Astrocyte (in vitro differentiated cells and primary cell): Measurements from ENCODE around the gene TRPC4AP. TPM values are rescaled to one million over a fixed set of nuclear protein-coding genes. Genes with fewer than 3 reads are reported as not detected.

Experiments
- DNase-seq: peaks from one replicate; pipeline ENCODE4 v3.0.0-alpha.2; 2010; ENCODE audit warnings: low read depth
- FAIRE-seq: peaks from 2 replicates; lab custom pipeline; 2011; peaks lifted over from hg19 to GRCh38; lab: Jason Lieb, UNC
- H2AFZ ChIP-seq: 2 replicates; pipeline ENCODE4 v1.6.0; 2012; ENCODE audit warnings: low read depth, low read length, inconsistent platforms
- H3K27ac ChIP-seq: 2 replicates; pipeline ENCODE4 v1.5.1; 2011; ENCODE audit warnings: low read depth, low read length, inconsistent platforms
- H3K27me3 ChIP-seq: 2 replicates; pipeline ENCODE4 v1.6.0; 2011; ENCODE audit warnings: low read length, inconsistent platforms; ENCODE audit not compliant: insufficient read depth
- H3K36me3 ChIP-seq: 2 replicates; pipeline ENCODE4 v1.5.1; 2011; ENCODE audit warnings: low read length, inconsistent platforms; ENCODE audit not compliant: insufficient read depth
- H3K4me1 ChIP-seq: 2 replicates; pipeline ENCODE4 v1.5.1; 2011; ENCODE audit warnings: low read length, inconsistent platforms; ENCODE audit not compliant: insufficient read depth
- H3K4me2 ChIP-seq: 2 replicates; pipeline ENCODE4 v1.6.0; 2012; ENCODE audit warnings: low read length, inconsistent platforms
- H3K4me3 ChIP-seq: 2 replicates; pipeline ENCODE4 v1.5.1; 2011; ENCODE audit warnings: low read depth, mild to moderate bottlenecking, low read length, inconsistent platforms; ENCODE audit not compliant: insufficient read depth
- H3K79me2 ChIP-seq: 2 replicates; pipeline ENCODE4 v1.6.0; 2012; ENCODE audit warnings: mild to moderate bottlenecking, low read length, inconsistent platforms; ENCODE audit not compliant: insufficient read depth
- H3K9ac ChIP-seq: 2 replicates; pipeline ENCODE4 v1.6.0; 2012; ENCODE audit warnings: mild to moderate bottlenecking, low read length, inconsistent platforms
- H3K9me3 ChIP-seq: 2 replicates; pipeline ENCODE4 v1.5.1; 2012; ENCODE audit warnings: low read depth, mild to moderate bottlenecking, low read length, inconsistent platforms; ENCODE audit not compliant: insufficient read depth
- H4K20me1 ChIP-seq: 2 replicates; pipeline ENCODE4 v1.6.0; 2012; ENCODE audit warnings: low read length, inconsistent platforms; ENCODE audit not compliant: insufficient read depth
- H3K27ac Mint-ChIP-seq: one replicate; pipeline ENCODE4 v1.8.0; 2021; ENCODE audit warnings: mild to moderate bottlenecking, mixed read lengths; ENCODE audit not compliant: unreplicated experiment
- H3K27me3 Mint-ChIP-seq: one replicate; pipeline ENCODE4 v1.8.0; 2021; ENCODE audit warnings: low read depth, mixed read lengths; ENCODE audit not compliant: unreplicated experiment
- H3K36me3 Mint-ChIP-seq: one replicate; pipeline ENCODE4 v1.8.0; 2021; ENCODE audit warnings: low read depth, mixed read lengths; ENCODE audit not compliant: unreplicated experiment
- H3K4me1 Mint-ChIP-seq: one replicate; pipeline ENCODE4 v1.8.0; 2021; ENCODE audit warnings: low read depth, mixed read lengths; ENCODE audit not compliant: unreplicated experiment
- H3K4me3 Mint-ChIP-seq: one replicate; pipeline ENCODE4 v1.8.0; 2021; ENCODE audit warnings: mild to moderate bottlenecking, moderate library complexity, mixed read lengths; ENCODE audit not compliant: unreplicated experiment
- H3K9me3 Mint-ChIP-seq: one replicate; pipeline ENCODE4 v1.8.0; 2021; ENCODE audit warnings: mild to moderate bottlenecking, mixed read lengths; ENCODE audit not compliant: unreplicated experiment
- CTCF ChIP-seq: IDR thresholded peaks from 2 replicates; pipeline ENCODE4 v1.5.1; 2011; ENCODE audit warnings: low read depth, mild to moderate bottlenecking, inconsistent platforms, low read length, moderate library complexity; ENCODE audit not compliant: insufficient read depth
- EZH2 ChIP-seq: IDR thresholded peaks from 2 replicates; pipeline ENCODE4 v1.6.1; 2012; ENCODE audit warnings: mild to moderate bottlenecking, low read length, inconsistent platforms; ENCODE audit not compliant: insufficient read depth
- total RNA-seq: library from RNA; stranded (reverse); gene quantifications from 2 replicates; pipeline ENCODE4 v1.2.1, GENCODE V29; 2021

The TRPC4AP gene
- total RNA-seq, 1 donor from 2014 or later = 92.6 TPM

- H3K27ac Mint-ChIP-seq = no peak overlapping the region
Measured at GRCh38 chr20:35010405-35011192, 82.0 kb downstream of the TRPC4AP start.

GRCh38 chr20:35009665-35010328 lies 82.8 kb downstream of the TRPC4AP start:
- Histone ChIP-seq H3K4me3 (no peak overlapping the region), H3K27me3 (no peaks in the 10 kb centered on the region), H3K79me2 (no peaks in the 10 kb centered on the region), H3K9ac (no peak overlapping the region), H3K4me1 (no peaks in the 10 kb centered on the region), H3K4me2 (no peak overlapping the region), H4K20me1 (peaks cover 51% of the 10 kb centered on the region), H3K9me3 (no peaks in the 10 kb centered on the region), H2AFZ (no peak overlapping the region), H3K36me3 (peaks cover 64% of the 10 kb centered on the region), H3K27ac (no peak overlapping the region)
- Mint-ChIP-seq H3K4me1 (peaks cover 12% of the 10 kb centered on the region), H3K27ac (no peak overlapping the region), H3K27me3 (no peaks in the 10 kb centered on the region), H3K9me3 (no peaks in the 10 kb centered on the region), H3K4me3 (no peak overlapping the region), H3K36me3 (peaks cover 29% of the 10 kb centered on the region)
- DNase-seq (no peak), FAIRE-seq (no peak)
- TF ChIP-seq CTCF (no peak), EZH2 (no peak)

More at GRCh38 chr20:35010405-35011192, 82.0 kb downstream of the TRPC4AP start:
- Histone ChIP-seq H3K79me2 (no peaks in the 10 kb centered on the region), H3K9me3 (no peaks in the 10 kb centered on the region), H3K4me3 (no peak overlapping the region), H4K20me1 (peaks cover 47% of the 10 kb centered on the region), H3K4me1 (no peaks in the 10 kb centered on the region), H3K27ac (no peak overlapping the region), H3K9ac (no peak overlapping the region), H2AFZ (no peak overlapping the region), H3K36me3 (peaks cover 62% of the 10 kb centered on the region), H3K4me2 (no peak overlapping the region), H3K27me3 (no peaks in the 10 kb centered on the region)
- Mint-ChIP-seq H3K4me1 (peaks cover 12% of the 10 kb centered on the region), H3K27me3 (no peaks in the 10 kb centered on the region), H3K9me3 (no peaks in the 10 kb centered on the region), H3K36me3 (peaks cover 34% of the 10 kb centered on the region), H3K4me3 (no peak overlapping the region)
- no peak for FAIRE-seq
- no peak for DNase-seq
- no peak for TF ChIP-seq CTCF
- no peak for TF ChIP-seq EZH2
